Ureter (tissue), 1 donor: ENCODE measurements around the gene PSMA6. TPM values are rescaled to one million over a fixed set of nuclear protein-coding genes. Genes with fewer than 3 reads are reported as not detected.

Experiments
- DNase-seq: peaks from one replicate; pipeline ENCODE4 v3.0.0-alpha.2; 2020; ENCODE audit warnings: low spot score
- total RNA-seq: library from RNA; stranded (reverse); gene quantifications from one replicate; pipeline ENCODE4 v1.2.4, GENCODE V29; 2023
- donor health status: DM: yes; HTN: yes; CAD: no.

PSMA6 gene
- total RNA-seq, 1 donor from 2014 or later = 173 TPM

DNA sequence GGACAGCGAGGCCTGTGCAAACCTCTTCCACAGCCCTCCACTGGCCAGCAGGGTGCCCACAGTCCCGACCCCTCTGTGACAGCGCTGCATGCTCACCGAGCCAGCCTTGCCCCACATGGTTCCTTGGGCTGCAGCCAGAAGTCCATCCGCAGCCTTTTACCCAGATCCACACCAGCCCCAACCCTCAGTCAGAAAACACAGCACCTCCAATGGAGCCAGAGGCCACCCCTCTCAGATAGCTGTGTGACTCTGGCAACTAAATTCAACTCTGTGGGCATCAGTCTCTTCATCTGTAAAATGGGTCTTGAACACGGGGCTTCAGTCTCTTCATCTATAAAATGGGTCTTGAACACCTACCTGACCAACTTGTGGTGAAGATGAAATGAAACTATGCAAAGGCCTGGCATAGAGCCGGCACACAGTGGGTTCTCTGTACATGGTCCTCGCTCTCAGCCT is 74.4 kb downstream of the PSMA6 start:
- no peak for DNase-seq

GRCh38 chr14:35367056-35367372 is 74.8 kb downstream of the PSMA6 start:
- no peak for DNase-seq

Other genes with a start within 250 kb of the PSMA6 start
- gene FAM177A1, start 246.1 kb upstream of the PSMA6 start, total RNA-seq = 56.0 TPM
- 23.0 TPM for gene PPP2R3C, start 170.4 kb upstream of the PSMA6 start, total RNA-seq
- gene PRORP, start 169.8 kb upstream of the PSMA6 start, total RNA-seq = 24.2 TPM
- 152 TPM for gene NFKBIA, start 112.4 kb downstream of the PSMA6 start, total RNA-seq
- not detected for gene INSM2, start 241.8 kb downstream of the PSMA6 start, total RNA-seq